SK-N-SH (cell line): ENCODE data around the gene VDR. TPM values are rescaled to one million over a fixed set of nuclear protein-coding genes. Genes with fewer than 3 reads are reported as not detected.

ENCODE experiments used
- CTCF ChIA-PET: fragments of 300-600, 350-600 bp; formaldehyde crosslinking; extraction: SDS; loops from one replicate; lab custom pipeline; 2021; lab: Yijun Ruan, JAX
- POLR2A ChIA-PET: fragments of 350-600 bp; sonication (Branson Sonifier 250); formaldehyde crosslinking; extraction: SDS; loops from one replicate; lab custom pipeline; 2020; ENCODE audit warnings: antibody characterized with exemption, inconsistent platforms; lab: Yijun Ruan, JAX
- DNase-seq: peaks from one replicate; pipeline ENCODE4 v3.0.0; 2012
- H2AFZ ChIP-seq: fragments of 200-600 bp; sonication (generic); 2 replicates; pipeline ENCODE4 v1.8.1; 2016; ENCODE audit warnings: antibody characterized with exemption, mild to moderate bottlenecking, low read depth
- H3F3A ChIP-seq: fragments of 200-600 bp; sonication (generic); replicated peaks from 2 replicates; pipeline ENCODE3; 2016; ENCODE audit warnings: antibody characterized with exemption, mild to moderate bottlenecking; ENCODE audit not compliant: insufficient read depth
- H3K27ac ChIP-seq, 2 experiments: fragments of 200-500 bp in 1 of 2; fragments of 200-600 bp in 1 of 2; sonication (Bioruptor generic) in 1 of 2; sonication (generic), shearing (Covaris generic) in 1 of 2; 2 replicates each; pipeline versions ENCODE4 v1.5.1 to v1.6.1; 2014 to 2016; ENCODE audit warnings: low read depth in 2 of 2, inconsistent platforms in 1 of 2, low read length in 1 of 2, mild to moderate bottlenecking in 1 of 2, mixed read lengths in 1 of 2
- H3K27me3 ChIP-seq: fragments of 200-600 bp; sonication (generic), shearing (Covaris generic); 2 replicates; pipeline ENCODE4 v1.6.1; 2016; ENCODE audit warnings: mixed run types; ENCODE audit not compliant: insufficient read depth
- H3K36me3 ChIP-seq, 2 experiments: fragments of 200-500 bp in 1 of 2; fragments of 200-600 bp in 1 of 2; sonication (Bioruptor generic) in 1 of 2; sonication (generic) in 1 of 2; replicated peaks in 1 of 2; 2 replicates each; pipeline versions ENCODE3 to v1.5.1; 2014 to 2016; ENCODE audit warnings: low read length in 1 of 2, mild to moderate bottlenecking in 1 of 2; ENCODE audit not compliant: insufficient read depth in 2 of 2, control insufficient read depth in 1 of 2
- H3K4me1 ChIP-seq, 2 experiments: fragments of 200-500 bp in 1 of 2; fragments of 200-600 bp in 1 of 2; sonication (Bioruptor generic) in 1 of 2; sonication (generic), shearing (Covaris generic) in 1 of 2; 2 replicates each; pipeline versions ENCODE4 v1.5.1 to v1.6.1; 2014 to 2016; ENCODE audit warnings: low read depth in 1 of 2, low read length in 1 of 2, mixed run types in 1 of 2; ENCODE audit not compliant: insufficient read depth in 2 of 2, control insufficient read depth in 1 of 2
- H3K4me2 ChIP-seq: fragments of 200-600 bp; sonication (generic), shearing (Covaris generic); 2 replicates; pipeline ENCODE4 v1.6.1; 2017; ENCODE audit warnings: mixed run types
- H3K4me3 ChIP-seq, 2 experiments: fragments of 200-500 bp in 1 of 2; fragments of 200-600 bp in 1 of 2; sonication (Bioruptor generic) in 1 of 2; sonication (generic), shearing (Covaris generic) in 1 of 2; 2 replicates each; pipeline versions ENCODE4 v1.5.1 to v1.8.1; 2014 to 2016; ENCODE audit warnings: low read depth in 2 of 2, inconsistent platforms in 1 of 2, low read length in 1 of 2, mild to moderate bottlenecking in 1 of 2, mixed read lengths in 1 of 2, moderate library complexity in 1 of 2
- H3K79me2 ChIP-seq: fragments of 200-600 bp; sonication (generic); 2 replicates; pipeline ENCODE4 v1.8.1; 2017; ENCODE audit warnings: mild to moderate bottlenecking; ENCODE audit not compliant: insufficient read depth
- H3K9ac ChIP-seq: fragments of 200-600 bp; sonication (generic); 2 replicates; pipeline ENCODE4 v1.6.1; 2017; ENCODE audit warnings: mixed run types
- H3K9me2 ChIP-seq: fragments of 200-600 bp; sonication (generic); 2 replicates; pipeline ENCODE4 v1.6.1; 2017; ENCODE audit warnings: mixed run types
- H3K9me3 ChIP-seq: fragments of 200-600 bp; sonication (generic); 2 replicates; pipeline ENCODE4 v1.6.1; 2017; ENCODE audit warnings: mixed run types, mild to moderate bottlenecking, moderate library complexity
- H4K20me1 ChIP-seq: fragments of 200-600 bp; sonication (generic); 2 replicates; pipeline ENCODE4 v1.6.1; 2017; ENCODE audit warnings: mild to moderate bottlenecking, mixed run types; ENCODE audit not compliant: insufficient read depth
- CHD2 ChIP-seq: fragments of 150-350 bp; IDR thresholded peaks from 2 replicates; pipeline ENCODE4 v1.6.1; 2018; ENCODE audit warnings: low read length; ENCODE audit not compliant: partially characterized antibody
- EP300 ChIP-seq, 2 experiments: IDR thresholded peaks; 2 replicates each; pipeline versions ENCODE4 v1.4.0 to v1.6.1; 2012; ENCODE audit warnings: borderline replicate concordance in 1 of 2, low read depth in 1 of 2, low read length in 1 of 2
- EZH2phosphoT487 ChIP-seq: fragments of 200-600 bp; sonication (generic); IDR thresholded peaks from 2 replicates; pipeline ENCODE4 v1.6.1; 2017; ENCODE audit warnings: low read depth, mixed run types, mild to moderate bottlenecking, antibody characterized with exemption, moderate library complexity, borderline replicate concordance
- JUND ChIP-seq: IDR thresholded peaks from 2 replicates; pipeline ENCODE4 v1.4.0; 2012
- NRF1 ChIP-seq: IDR thresholded peaks from 2 replicates; pipeline ENCODE4 v1.6.1; 2012; ENCODE audit warnings: low read depth, mild to moderate bottlenecking, low read length
- POLR2AphosphoS5 ChIP-seq: IDR thresholded peaks from 2 replicates; pipeline ENCODE4 v1.6.1; 2012; ENCODE audit warnings: low read depth, low read length
- RAD21 ChIP-seq: IDR thresholded peaks from 2 replicates; pipeline ENCODE4 v1.6.1; 2012; ENCODE audit warnings: mild to moderate bottlenecking, low read length
- RXRA ChIP-seq: IDR thresholded peaks from 2 replicates; pipeline ENCODE4 v1.4.0; 2012; ENCODE audit warnings: low read depth, mild to moderate bottlenecking, borderline replicate concordance
- SIN3A ChIP-seq: IDR thresholded peaks from 2 replicates; pipeline ENCODE4 v1.6.1; 2012; ENCODE audit warnings: low read depth, mild to moderate bottlenecking, low read length, moderate library complexity, borderline replicate concordance
- TAF1 ChIP-seq: IDR thresholded peaks from 2 replicates; pipeline ENCODE4 v1.6.1; 2012; ENCODE audit warnings: low read depth, mild to moderate bottlenecking, low read length, moderate library complexity, borderline replicate concordance
- TEAD4 ChIP-seq: IDR thresholded peaks from 2 replicates; pipeline ENCODE4 v1.4.0; 2012; ENCODE audit warnings: mild to moderate bottlenecking, borderline replicate concordance; ENCODE audit not compliant: insufficient read depth
- WGBS: methylation state at CpG from one replicate; pipeline ENCODE4 v1.1.6; 2017; ENCODE audit warnings: low lambda C conversion rate; 5-methylcytosine and 5-hydroxymethylcytosine counted together
- polyA plus RNA-seq, 3 experiments: library from polyadenylated mRNA; depleted of rRNA; stranded (reverse); fragments of >200 nt; gene quantifications; 2 replicates each; pipeline ENCODE4 v1.2.3, GENCODE V29; 2012
- TF ChIP-seq, protein P1 (sequence below): fragments of 200-600 bp; sonication (generic); IDR thresholded peaks from 2 replicates; pipeline ENCODE4 v1.6.1; 2017; ENCODE audit warnings: antibody characterized with exemption, mild to moderate bottlenecking, moderate library complexity
- TF ChIP-seq, protein P2 (sequence below): IDR thresholded peaks from 2 replicates; pipeline ENCODE4 v1.4.0; 2012; ENCODE audit warnings: low read depth, borderline replicate concordance
- TF ChIP-seq, protein P3 (sequence below): IDR thresholded peaks from 2 replicates; pipeline ENCODE4; 2012
- TF ChIP-seq, protein P4 (sequence below): IDR thresholded peaks from 2 replicates; pipeline ENCODE4 v1.4.0; 2012; ENCODE audit warnings: low read depth, borderline replicate concordance
- TF ChIP-seq, protein P5 (sequence below): IDR thresholded peaks from 2 replicates; pipeline ENCODE4 v1.6.1; 2012; ENCODE audit warnings: mild to moderate bottlenecking, low read depth, low read length, moderate library complexity
- TF ChIP-seq, protein P6 (sequence below): fragments of 150-350 bp; IDR thresholded peaks from 2 replicates; pipeline ENCODE4 v1.6.1; 2016; ENCODE audit warnings: mild to moderate bottlenecking, low read depth, low read length

The VDR gene
- polyA plus RNA-seq, 1 of the 3 experiments (the other 2 are of a cell fraction) = 0.33 TPM

DNA sequence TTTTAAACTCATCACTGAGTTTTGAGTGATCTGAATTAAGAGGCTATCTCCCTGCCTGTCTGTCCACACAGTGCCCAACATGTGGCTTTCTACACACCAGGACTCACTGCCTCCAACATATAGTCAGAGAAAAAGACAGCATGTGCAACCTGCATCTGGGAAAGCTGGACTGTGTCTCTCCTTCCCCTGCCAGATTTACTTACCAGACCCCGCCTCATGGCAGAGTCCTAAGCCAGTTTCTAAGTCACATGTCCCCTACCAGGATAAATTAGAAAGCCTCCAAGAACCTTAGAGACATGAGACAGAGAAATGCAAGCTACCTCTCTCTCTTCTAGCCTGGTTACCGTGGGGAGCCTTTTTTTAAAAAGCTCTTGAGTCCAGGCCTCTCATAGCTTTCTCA lies 82.4 kb downstream of the VDR start (continued):
- TF ChIP-seq, protein P1, sequence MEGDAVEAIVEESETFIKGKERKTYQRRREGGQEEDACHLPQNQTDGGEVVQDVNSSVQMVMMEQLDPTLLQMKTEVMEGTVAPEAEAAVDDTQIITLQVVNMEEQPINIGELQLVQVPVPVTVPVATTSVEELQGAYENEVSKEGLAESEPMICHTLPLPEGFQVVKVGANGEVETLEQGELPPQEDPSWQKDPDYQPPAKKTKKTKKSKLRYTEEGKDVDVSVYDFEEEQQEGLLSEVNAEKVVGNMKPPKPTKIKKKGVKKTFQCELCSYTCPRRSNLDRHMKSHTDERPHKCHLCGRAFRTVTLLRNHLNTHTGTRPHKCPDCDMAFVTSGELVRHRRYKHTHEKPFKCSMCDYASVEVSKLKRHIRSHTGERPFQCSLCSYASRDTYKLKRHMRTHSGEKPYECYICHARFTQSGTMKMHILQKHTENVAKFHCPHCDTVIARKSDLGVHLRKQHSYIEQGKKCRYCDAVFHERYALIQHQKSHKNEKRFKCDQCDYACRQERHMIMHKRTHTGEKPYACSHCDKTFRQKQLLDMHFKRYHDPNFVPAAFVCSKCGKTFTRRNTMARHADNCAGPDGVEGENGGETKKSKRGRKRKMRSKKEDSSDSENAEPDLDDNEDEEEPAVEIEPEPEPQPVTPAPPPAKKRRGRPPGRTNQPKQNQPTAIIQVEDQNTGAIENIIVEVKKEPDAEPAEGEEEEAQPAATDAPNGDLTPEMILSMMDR = no peak
- TF ChIP-seq RAD21 (no peak), SIN3A (no peak), RXRA (no peak), NRF1 (no peak), EP300 (IDR thresholded peaks at IDR 0.05; ENCODE audit: borderline replicate concordance in 1 of 2, low read depth in 1 of 2, low read length in 1 of 2) (no peak), CHD2 (no peak), POLR2AphosphoS5 (no peak), TEAD4 (no peak), EZH2phosphoT487 (no peak), TAF1 (no peak)
- TF ChIP-seq, protein P2, sequence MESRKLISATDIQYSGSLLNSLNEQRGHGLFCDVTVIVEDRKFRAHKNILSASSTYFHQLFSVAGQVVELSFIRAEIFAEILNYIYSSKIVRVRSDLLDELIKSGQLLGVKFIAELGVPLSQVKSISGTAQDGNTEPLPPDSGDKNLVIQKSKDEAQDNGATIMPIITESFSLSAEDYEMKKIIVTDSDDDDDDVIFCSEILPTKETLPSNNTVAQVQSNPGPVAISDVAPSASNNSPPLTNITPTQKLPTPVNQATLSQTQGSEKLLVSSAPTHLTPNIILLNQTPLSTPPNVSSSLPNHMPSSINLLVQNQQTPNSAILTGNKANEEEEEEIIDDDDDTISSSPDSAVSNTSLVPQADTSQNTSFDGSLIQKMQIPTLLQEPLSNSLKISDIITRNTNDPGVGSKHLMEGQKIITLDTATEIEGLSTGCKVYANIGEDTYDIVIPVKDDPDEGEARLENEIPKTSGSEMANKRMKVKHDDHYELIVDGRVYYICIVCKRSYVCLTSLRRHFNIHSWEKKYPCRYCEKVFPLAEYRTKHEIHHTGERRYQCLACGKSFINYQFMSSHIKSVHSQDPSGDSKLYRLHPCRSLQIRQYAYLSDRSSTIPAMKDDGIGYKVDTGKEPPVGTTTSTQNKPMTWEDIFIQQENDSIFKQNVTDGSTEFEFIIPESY = no peak
- TF ChIP-seq, protein P3, sequence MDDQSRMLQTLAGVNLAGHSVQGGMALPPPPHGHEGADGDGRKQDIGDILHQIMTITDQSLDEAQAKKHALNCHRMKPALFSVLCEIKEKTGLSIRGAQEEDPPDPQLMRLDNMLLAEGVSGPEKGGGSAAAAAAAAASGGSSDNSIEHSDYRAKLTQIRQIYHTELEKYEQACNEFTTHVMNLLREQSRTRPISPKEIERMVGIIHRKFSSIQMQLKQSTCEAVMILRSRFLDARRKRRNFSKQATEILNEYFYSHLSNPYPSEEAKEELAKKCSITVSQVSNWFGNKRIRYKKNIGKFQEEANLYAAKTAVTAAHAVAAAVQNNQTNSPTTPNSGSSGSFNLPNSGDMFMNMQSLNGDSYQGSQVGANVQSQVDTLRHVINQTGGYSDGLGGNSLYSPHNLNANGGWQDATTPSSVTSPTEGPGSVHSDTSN = no peak

DNA sequence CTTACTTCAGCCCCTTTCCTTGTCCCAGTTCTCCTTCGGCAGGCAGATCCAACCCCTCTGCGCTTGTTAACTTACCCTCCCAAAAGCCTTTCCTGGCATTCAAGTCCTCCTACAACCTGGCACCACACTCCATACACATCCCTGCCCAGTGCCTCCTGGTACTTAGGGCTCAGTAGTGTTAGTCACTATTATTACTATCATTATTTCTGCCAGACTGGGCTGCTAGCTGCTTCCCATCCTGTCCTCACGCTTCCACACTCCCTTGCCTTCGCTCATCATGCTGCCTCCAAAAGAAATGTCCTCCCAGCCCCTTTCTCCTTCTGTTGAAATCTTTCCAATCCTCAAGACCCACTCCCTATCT lies 83.5 kb downstream of the VDR start:
- WGBS = 100% methylated on average over 4 of the region's 4 CpGs
- Histone ChIP-seq H3F3A (peaks cover 9% of the 10 kb centered on the region), H3K27ac (peak overlapping the region; percentile 90 to 92), H3K36me3 (peaks cover 0 to 2% of the 10 kb centered on the region in 2 experiments), H3K9me3 (no peaks in the 10 kb centered on the region), H3K27me3 (no peaks in the 10 kb centered on the region), H3K4me2 (peak overlapping the region; percentile 96), H3K9me2 (no peaks in the 10 kb centered on the region), H4K20me1 (peaks cover 23% of the 10 kb centered on the region), H3K4me3 (peak overlapping the region in 1 of 2 experiments; percentile 83; a peak in 1 of 4 replicates), H2AFZ (peak overlapping the region; percentile 32), H3K79me2 (peaks cover 46% of the 10 kb centered on the region), H3K9ac (peak overlapping the region; percentile 98), H3K4me1 (peaks cover 35 to 38% of the 10 kb centered on the region in 2 experiments)
- CTCF ChIA-PET = interaction anchor here (0.7 to 7.3 kb wide), 10 partner anchors 10 to 170 kb away, joined by 3 to 59 read pairs (median 4); no protein-coding TSS in a partner anchor
- POLR2A ChIA-PET = interaction anchor here (1.2 kb wide), 1 partner anchor 16 kb away, joined by 5 read pairs; no protein-coding TSS in a partner anchor
- DNase-seq = no peak
- TF ChIP-seq EZH2phosphoT487 (no peak), RAD21 (no peak), EP300 (IDR thresholded peaks at IDR 0.05; ENCODE audit: borderline replicate concordance in 1 of 2, low read depth in 1 of 2, low read length in 1 of 2) (no peak), JUND (no peak)
- TF ChIP-seq, protein P4, sequence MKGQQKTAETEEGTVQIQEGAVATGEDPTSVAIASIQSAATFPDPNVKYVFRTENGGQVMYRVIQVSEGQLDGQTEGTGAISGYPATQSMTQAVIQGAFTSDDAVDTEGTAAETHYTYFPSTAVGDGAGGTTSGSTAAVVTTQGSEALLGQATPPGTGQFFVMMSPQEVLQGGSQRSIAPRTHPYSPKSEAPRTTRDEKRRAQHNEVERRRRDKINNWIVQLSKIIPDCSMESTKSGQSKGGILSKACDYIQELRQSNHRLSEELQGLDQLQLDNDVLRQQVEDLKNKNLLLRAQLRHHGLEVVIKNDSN = no peak
- TF ChIP-seq, protein P5, sequence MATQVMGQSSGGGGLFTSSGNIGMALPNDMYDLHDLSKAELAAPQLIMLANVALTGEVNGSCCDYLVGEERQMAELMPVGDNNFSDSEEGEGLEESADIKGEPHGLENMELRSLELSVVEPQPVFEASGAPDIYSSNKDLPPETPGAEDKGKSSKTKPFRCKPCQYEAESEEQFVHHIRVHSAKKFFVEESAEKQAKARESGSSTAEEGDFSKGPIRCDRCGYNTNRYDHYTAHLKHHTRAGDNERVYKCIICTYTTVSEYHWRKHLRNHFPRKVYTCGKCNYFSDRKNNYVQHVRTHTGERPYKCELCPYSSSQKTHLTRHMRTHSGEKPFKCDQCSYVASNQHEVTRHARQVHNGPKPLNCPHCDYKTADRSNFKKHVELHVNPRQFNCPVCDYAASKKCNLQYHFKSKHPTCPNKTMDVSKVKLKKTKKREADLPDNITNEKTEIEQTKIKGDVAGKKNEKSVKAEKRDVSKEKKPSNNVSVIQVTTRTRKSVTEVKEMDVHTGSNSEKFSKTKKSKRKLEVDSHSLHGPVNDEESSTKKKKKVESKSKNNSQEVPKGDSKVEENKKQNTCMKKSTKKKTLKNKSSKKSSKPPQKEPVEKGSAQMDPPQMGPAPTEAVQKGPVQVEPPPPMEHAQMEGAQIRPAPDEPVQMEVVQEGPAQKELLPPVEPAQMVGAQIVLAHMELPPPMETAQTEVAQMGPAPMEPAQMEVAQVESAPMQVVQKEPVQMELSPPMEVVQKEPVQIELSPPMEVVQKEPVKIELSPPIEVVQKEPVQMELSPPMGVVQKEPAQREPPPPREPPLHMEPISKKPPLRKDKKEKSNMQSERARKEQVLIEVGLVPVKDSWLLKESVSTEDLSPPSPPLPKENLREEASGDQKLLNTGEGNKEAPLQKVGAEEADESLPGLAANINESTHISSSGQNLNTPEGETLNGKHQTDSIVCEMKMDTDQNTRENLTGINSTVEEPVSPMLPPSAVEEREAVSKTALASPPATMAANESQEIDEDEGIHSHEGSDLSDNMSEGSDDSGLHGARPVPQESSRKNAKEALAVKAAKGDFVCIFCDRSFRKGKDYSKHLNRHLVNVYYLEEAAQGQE = no peak
- TF ChIP-seq, protein P3 = no peak
- TF ChIP-seq, protein P6, sequence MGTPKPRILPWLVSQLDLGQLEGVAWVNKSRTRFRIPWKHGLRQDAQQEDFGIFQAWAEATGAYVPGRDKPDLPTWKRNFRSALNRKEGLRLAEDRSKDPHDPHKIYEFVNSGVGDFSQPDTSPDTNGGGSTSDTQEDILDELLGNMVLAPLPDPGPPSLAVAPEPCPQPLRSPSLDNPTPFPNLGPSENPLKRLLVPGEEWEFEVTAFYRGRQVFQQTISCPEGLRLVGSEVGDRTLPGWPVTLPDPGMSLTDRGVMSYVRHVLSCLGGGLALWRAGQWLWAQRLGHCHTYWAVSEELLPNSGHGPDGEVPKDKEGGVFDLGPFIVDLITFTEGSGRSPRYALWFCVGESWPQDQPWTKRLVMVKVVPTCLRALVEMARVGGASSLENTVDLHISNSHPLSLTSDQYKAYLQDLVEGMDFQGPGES = no peak
